T-helper 1 cell (primary cell): ENCODE data around the gene BAIAP3.

Experiments used
- DNase-seq, 5 donors: peaks; one replicate each; pipeline ENCODE4 v3.0.0-alpha.2; 2012 to 2020

BAIAP3 gene

DNA sequence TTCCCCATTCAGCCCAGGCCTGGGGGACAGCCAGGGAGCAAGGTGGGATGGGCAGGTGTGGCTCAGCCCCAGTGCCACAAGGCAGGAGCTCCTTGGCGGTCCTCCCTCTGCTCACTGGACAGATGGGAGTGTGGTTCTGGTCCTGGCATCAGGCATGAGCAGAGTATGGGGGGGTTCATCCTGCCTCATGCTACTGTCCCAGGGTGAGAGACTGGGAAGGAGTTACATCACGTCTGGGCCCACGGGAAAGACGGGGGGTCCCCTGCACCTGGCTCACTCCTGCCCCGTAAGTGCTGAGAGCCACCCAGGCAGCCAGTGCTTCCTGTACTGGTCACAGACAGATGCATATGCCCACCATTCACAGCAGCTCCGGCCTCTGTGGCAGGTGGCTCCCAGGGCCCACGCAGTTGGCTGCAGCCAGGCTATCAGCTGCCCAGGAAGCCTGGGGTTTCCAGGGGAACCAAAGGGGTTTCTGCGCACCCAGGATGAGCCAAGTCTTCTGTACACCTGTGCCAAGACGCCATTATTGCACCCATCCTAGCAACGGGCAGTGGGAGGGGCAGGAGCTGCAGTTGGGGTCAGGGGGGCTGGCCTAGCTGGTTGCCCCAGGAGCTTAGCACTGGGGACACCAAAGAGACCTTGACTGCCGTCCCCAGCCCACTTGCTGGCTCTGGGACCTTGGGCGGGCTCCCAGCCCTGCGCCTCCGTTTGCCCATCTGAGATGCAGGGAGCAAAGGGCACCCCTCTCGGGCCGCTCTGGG lies 1.9 kb downstream of the BAIAP3 start:
- DNase-seq: no peak

DNA sequence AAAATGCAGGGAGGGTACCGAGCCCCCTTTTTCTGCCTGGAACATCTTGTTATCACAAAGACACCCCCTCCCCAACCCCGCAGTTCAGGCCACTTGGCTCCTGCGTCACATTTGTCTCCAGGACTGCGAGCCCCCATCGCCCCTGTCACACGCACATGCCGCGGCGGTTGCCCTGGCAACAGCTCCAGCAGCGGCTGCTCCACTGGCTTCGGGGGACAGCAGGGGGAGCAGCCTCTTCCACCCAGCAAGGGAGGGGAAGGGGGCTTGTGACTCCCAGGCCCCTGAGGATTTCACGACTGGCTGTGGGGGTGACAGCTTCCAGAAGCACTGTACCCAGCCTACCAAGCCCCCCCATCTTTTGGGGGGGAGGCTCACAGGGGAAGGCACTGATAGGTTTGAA lies 2.6 kb downstream of the BAIAP3 start:
- no peak for DNase-seq

DNA sequence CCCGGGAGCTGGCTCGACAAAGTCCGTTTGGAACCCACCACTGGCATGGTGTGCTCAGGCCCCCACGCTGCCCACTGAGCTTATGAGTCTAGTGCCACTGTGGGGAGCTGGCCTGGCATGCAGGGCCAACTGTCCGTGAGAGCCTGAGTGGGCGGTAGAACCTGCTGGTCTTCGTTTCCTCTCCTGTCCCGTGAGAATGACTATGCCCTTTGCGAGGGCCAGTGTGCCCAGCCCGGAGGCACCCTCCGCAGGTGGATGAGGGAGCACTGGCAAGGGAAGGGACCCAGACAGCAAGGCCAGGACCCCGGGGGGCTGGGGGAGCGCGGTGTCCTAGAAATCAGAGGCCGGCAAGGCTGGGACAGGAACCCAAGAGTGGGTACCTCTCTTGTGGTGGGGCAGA lies 3.2 kb downstream of the BAIAP3 start:
- no peak for DNase-seq

DNA sequence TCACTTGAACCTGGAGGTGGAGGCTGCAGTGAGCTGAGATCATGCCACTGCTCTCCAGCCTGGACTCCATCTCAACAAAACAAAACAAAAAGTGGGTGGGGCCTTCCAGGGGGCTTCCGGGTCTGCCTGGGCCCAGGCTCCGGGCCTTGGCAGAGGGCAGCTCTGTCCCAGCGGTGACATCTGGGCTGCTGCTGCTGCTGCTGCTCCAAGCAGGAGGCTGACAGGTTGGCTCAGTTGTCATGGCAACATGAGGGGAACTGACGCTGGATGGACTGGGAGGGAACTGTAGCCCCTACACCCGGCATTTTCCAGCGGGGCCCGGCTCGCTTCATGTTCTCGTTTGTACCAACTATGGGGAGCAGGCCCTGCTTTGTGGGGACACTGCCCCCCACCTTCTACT lies 4.0 kb downstream of the BAIAP3 start:
- no peak for DNase-seq

DNA sequence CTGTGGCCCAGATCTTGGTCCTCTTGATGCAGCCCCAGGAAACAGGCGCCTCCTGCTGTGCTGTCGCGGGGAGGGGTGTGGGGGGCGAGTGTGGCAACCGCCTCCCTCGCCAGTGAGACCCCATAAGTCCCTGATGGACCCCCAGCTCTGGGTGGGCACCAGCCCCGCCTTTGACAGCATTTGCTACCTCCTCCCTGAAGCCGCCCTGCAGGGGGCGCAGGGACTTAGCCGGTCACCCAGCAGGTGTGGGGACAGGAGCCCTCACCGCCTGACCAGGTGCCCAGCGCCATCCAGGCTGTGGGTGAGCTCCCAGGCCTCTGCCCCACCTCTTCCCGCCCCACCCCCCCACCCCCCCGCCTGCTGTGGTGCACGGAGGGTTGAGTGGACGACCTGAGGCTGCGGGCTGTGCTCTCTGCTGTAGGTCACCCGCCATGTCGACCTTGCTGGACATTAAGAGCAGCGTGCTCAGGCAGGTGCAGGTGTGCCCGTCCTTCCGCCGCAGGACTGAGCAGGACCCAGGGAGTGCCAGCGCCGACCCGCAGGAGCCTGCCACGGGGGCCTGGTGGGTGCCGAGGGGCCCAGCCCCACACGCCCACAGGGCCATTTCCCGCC lies 4.8 kb downstream of the BAIAP3 start:
- DNase-seq: no peak

DNA sequence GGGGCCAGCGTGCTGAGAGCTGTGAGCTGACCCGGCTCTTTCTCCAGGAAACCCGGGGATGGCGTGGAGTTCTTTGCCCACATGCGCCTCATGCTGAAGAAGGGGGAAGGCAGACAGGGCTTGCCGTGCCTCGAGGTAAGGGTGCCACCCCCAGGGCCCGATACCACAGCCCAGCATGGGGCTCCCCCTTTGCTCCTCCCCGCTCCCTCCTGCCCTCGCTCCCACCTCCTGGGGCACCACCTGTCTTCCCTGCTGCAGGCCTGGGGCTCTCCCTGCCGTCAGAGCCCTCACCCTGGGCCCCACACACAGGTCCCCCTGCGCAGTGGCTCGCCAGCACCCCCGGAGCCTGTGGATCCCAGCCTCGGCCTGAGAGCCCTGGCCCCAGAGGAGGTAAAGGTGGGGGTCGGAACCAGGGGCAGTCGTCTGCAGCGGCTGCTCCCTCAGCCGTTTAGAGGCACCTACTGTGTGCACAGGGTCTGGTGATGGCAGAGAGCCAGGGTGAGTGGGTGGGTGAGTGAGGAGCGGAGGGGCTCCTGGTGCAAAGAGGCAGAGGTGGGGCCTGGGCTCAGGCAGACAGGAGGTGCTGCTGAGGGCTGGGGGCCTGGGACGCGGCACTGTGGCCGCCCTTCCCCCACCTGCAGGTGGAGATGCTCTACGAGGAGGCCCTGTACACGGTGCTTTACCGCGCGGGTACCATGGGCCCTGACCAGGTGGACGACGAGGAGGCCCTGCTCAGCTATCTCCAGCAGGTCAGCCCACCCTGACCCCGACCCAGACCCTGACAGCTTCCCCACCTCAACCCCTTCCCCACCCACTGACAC lies 5.6 kb downstream of the BAIAP3 start:
- DNase-seq: no peak

DNA sequence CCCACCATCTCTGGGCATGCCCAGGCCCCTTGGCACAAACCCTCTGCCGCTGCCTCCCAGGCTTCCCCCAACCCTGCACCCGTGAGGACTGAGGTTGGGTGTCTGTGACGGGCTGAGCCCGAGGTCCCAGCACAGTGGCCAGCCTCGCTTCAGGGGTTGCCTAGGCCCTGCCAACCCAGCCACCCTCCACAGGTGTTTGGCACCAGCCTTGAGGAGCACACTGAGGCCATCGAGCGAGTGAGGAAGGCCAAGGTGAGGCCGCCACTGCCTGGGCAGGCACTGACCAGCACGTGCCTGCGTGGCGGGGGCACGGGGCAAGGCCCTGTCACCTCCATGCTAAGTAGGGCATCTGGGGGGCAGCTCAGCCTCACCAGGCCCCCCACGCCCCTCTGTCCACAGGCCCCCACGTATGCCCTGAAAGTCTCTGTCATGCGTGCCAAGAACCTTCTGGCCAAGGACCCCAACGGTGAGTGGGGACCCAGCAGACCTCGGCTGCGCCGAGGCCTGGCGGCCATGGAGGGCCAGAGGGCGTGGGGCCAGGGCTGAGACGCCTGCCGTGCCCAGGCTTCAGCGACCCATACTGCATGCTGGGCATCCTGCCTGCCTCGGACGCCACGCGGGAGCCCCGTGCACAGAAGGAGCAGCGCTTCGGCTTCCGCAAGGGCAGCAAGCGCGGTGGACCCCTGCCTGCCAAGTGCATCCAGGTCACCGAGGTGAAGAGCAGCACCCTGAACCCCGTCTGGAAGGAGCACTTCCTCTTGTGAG lies 7.5 kb downstream of the BAIAP3 start:
- DNase-seq: no peak

DNA sequence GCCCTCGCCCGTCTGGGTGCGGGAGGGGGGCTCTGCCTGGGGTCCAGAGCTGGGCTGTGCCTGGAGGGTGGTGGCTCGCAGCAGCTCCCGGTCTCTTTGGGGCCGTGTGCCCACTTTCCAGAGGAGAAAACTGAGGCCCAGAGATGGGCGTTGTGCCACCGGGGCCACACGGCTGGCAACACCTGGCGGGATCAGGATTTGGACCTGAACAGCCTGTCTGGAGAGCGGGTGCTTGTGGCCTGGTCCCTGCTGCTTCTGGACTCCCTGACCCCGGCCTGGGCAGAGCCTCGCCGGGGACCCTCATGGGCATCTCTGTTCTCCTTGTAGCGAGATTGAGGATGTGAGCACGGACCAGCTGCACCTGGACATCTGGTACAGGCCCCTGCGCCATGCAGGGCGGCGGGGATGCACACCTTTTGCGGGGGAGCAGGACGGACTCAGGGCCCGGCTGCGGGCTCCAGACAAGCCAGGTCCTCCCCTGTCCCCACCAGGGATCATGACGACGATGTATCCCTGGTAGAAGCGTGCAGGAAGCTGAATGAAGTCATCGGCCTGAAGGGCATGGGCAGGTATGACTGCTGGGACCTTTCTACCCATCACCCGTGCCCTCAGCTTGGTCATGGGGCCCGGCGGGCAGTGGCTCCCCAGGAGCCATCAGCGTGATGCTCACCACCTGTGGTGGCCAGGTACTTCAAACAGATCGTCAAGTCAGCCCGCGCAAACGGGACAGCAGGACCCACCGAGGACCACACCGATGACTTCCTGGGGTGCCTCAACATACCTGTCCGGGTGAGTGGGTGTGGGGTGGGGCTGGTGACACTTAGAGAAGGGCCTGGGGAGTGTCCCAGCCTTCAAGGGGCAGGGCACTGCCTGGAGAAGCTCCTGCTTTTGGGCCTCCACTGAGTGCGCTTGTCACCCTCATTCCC lies 8.3 kb downstream of the BAIAP3 start:
- no peak for DNase-seq

DNA sequence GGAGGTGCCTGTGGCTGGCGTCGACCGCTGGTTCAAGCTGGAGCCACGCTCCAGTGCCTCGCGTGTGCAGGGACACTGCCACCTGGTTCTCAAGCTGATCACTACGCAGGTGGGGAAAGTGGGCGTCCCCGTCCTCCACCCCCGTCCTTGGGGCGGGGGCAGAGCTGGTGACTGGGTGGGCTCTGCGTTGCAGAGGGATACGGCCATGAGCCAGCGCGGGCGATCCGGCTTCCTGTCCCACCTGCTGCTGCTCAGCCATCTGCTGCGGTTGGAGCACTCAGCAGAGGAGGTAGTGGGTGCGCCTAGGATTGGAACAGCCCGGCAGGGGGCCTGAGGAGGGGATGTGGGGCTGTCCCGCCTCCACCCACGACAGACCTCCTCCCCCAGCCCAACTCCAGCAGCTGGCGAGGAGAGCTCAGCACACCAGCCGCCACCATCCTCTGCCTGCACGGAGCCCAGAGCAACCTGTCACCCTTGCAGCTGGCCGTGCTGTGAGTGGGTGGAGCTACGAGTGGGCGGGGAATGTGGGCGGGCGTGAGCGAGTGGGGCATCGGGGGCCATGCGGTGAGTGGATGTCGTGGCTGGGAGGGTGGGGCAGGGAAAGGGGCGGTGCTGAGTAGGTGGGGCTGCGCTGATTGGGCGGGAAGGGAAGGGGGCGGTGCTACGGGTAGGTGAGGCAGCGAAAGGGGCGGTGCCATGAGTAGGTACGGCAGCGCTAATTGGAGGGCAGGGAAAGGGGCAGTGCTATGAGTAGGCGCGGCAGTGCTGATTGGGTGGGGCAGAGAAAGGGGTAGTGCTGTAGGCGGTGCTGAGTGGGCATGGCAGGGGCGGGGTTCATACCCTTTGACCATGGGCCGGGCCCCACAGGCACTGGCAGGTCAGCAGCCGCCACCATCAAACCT lies 9.3 kb downstream of the BAIAP3 start:
- peak; percentile 94 to 98 (median 94) for DNase-seq

DNA sequence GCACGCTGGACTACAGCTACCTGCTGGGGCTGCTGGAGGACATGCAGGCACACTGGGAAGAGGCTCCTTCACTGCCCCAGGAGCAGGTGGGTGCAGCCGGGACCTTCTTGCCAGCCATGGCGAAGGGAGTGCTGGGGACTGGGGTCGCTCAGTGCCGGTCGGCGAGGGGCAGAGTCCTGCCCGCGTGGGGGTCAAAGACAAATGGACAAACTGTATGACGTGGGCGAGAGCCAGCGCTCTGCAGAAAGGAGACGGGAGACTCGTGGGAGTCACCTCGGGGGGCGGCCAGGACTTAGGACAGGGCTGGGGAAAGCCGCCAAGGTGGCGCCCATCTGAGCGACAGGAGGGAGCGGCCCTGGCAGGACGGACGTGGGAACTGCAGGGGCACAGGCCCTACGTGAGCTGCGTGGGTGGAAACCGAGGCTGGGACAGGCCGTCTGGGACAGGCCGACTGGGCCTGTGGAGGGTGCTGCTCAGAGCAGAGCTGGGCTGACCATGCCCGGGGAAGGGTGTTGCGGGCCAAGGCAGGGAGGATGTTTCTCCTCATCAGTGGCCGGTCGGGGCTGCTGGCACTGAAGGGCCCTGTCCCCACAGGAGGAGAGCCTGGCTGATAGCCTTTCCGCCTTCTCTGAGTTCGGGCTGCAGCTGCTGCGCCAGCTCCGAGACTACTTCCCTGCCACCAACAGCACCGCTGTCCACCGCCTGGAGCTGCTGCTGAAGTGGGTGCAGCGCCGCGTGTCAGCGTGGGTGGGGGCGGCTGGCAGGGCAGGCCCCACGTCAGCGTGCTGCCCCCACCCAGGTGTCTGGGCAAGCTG lies 10.2 kb downstream of the BAIAP3 start:
- no peak for DNase-seq

DNA sequence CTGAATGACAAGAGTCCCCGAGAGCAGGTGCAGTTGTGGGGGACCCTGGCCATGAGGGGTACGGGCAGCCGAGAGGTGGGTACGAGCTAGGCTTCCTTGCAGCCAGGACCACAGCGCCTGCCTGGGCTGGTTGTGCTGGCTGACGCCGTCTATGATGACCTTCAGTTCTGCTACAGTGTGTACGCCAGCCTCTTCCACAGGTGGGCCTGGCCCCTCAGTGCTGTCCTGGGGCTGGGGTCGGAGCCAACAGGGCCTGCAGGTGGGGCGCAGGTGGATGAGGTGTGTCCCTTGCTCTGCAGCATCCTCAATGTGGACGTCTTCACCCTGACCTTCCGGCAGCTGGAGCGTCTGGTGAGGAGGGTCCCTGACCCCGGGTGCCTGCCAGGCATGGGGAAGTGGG lies 11.1 kb downstream of the BAIAP3 start:
- DNase-seq: peak in 1 of 5 donors; percentile 0

DNA sequence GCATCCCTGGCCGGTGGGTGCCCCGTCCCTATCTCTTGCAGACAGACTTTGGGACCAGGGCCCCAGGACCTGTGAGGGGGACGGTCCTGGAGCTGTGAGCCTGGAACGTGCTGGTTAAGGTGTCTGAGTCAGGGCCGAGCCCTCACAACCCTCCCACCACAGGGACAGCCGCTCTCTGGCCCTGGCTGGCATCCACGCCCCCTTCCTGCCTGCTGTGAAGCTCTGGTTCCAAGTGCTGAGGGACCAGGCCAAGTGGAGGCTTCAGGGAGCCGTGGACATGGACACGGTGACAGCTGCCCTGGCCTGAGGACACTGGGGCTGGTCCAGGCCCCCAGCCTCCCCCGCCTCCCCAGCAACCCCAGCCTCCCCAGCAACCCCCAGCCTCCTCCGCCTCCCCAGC lies 11.6 kb downstream of the BAIAP3 start:
- DNase-seq: peak in 1 of 5 donors; percentile 1

DNA sequence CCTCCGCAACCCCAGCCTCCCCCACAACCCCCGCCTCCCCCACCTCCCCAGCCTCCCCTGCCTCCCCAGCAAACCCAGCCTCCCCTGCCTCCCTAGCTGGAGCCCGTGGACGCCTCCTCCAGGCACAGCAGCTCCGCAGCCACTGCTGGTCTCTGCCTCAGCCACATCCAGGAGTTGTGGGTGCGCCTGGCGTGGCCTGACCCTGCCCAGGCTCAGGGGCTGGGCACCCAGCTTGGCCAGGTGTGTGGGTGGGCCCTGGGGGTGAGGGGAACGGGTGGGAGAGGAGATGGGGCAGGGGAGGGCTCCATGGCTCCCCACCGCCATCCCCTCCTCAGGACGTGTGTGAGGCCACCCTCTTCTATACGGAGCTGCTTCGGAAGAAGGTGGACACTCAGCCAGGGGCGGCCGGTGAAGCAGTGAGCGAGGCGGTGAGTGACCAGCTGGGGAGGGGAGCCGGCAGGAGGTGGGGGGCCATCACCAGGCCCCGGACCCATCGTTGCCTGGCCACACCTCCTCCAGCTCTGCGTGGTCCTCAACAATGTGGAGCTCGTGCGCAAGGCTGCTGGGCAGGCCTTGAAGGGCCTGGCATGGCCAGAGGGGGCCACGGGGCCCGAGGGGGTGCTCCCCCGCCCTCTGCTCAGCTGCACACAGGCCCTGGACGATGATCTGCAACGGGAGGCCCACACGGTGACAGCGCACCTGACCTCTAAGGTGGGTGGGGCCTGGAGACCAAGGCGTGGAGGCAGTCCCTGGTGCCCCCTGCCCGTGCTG lies 12.4 kb downstream of the BAIAP3 start:
- peak in 1 of 5 donors; percentile 4 for DNase-seq

DNA sequence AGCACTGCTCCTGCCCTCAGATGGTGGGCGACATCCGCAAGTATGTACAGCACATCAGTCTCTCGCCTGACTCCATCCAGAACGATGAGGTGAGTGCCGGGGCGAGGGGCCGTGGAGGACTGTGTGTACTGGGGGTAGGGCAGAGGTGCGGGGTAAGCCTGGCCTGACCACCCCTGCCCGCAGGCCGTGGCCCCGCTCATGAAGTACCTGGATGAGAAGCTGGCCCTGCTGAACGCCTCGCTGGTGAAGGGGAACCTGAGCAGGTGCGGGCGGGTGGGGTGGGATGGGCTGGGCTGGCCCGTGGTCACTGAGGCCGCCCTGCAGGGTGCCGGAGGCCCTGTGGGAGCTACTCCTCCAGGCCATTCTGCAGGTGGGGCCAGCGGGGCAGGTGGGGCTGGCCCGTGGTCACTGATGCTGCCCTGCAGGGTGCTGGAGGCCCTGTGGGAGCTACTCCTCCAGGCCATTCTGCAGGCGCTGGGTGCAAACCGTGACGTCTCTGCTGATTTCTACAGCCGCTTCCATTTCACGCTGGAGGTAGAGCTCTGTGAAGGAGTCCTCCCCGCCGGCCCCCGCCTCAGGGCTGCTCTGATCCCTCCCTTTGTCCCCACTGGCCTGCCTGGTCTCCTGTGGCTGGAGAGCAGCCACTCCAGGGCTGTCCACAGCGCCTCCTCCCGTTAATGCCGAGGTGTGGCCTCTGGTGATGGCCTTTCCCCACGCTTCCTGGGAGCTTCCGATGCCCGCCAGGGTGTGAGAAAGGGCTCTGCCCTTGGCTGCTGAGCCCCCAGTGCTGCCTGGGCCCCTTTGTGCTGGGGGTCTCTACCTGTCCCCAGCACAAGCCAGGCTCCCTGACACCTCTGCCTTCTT lies 13.2 kb downstream of the BAIAP3 start:
- peak in 1 of 5 donors; percentile 0 for DNase-seq

DNA sequence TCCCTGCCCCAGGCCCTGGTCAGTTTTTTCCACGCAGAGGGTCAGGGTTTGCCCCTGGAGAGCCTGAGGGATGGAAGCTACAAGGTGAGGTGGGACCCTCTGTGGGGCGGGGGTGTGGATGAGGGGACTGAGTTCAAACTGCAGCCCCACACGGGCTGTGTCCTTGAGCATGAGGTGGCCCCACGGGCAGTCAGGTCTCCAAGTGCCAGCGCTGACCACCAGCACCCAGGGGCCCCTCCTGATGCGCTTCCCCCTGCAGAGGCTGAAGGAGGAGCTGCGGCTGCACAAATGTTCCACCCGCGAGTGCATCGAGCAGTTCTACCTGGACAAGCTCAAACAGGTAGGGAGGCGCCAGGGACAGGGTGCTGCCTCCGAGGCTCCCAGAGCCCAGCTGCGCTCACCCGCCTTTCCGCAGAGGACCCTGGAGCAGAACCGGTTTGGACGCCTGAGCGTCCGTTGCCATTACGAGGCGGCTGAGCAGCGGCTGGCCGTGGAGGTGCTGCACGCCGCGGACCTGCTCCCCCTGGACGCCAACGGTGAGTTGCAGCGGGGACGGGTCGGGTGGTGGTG lies 13.9 kb downstream of the BAIAP3 start:
- no peak for DNase-seq

DNA sequence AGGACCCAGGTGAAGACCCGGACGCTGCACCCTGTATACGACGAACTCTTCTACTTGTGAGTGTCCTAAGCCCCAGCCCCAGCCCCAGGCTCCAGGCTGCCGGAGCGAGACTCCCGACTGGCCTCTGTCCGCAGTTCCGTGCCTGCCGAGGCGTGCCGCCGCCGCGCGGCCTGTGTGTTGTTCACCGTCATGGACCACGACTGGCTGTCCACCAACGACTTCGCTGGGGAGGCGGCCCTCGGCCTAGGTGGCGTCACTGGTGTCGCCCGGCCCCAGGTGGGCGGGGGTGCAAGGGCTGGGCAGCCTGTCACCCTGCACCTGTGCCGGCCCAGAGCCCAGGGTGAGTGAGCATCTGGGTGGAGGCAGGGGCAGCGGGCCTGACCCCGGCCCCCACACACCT lies 14.5 kb downstream of the BAIAP3 start:
- DNase-seq: peak in 1 of 5 donors; percentile 1

DNA sequence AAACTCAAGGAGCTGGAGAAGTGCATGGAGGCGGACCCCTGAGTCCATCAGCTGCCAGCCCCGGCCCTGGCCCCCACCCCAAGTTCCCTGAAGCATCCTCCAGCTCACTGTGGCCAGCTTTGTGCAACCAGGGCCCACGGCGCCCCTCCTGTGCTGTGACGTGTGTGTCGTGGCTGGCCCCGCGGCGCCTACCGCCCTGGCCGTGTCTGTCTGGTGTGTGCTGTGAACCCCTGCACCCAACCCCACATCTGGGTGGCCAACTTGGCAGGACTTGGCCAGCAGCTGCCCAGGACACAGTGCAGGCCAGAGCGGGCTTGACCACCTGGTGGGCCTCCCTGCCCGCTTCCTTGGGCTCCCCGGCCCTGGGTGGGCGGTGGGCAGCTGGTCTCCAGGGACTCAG lies 15.0 kb downstream of the BAIAP3 start:
- DNase-seq: peak in 1 of 5 donors; percentile 4

DNA sequence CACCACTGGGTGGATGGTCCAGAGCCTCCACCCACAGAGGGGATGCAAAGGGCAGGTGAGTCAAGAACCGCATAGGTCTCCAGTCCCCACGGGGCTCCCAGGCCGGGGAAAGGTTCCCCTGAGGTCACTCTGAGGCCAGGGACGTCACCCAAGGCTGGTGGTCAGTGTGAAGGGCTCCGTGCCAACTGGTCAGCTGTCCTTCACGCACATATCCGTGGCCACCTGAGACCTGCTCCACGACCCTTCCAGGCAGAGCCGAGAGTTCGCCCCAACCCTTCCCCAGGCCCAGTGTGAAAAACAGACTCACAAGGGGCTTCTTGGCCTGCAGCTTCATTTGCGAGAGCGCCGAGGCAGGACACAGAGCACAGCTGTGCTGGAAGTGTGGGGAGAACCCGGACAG lies 15.5 kb downstream of the BAIAP3 start:
- DNase-seq: no peak
